Cardiac fibroblast (primary cell): ENCODE results near the gene NEURL2.
"Not testable (repeated sequence)": the region's sequence is repeated elsewhere in the genome, so short reads cannot be mapped to it uniquely, and the experiment has no call there.

ENCODE experiments used
- DNase-seq, 2 donors: peaks; one replicate each; pipeline versions ENCODE4 v3.0.0 to v3.0.0-alpha.2; 2010; ENCODE audit warnings: low read depth in 2 of 2
- H3K4me3 ChIP-seq, 2 donors: replicated peaks in 1 of 2; 1 replicate in 1 of 2; 2 replicates in 1 of 2; pipeline ENCODE4 v1.5.1; 2011; ENCODE audit warnings: low read depth in 2 of 2, low read length in 2 of 2, mild to moderate bottlenecking in 2 of 2, moderate library complexity in 1 of 2
- CTCF ChIP-seq: IDR thresholded peaks from one replicate; pipeline ENCODE4 v1.5.1; 2011; ENCODE audit warnings: low read depth, mild to moderate bottlenecking, low read length, inconsistent platforms

Gene NEURL2

GRCh38 chr20:45904583-45905504 is 13.8 kb upstream of the NEURL2 start:
- no peak for DNase-seq
- no peak for TF ChIP-seq CTCF
- H3K4me3 ChIP-seq, result no peak overlapping the region

GRCh38 chr20:45902199-45902701 is 11.2 kb upstream of the NEURL2 start:
- H3K4me3 ChIP-seq, result no peak overlapping the region
- no peak for DNase-seq
- TF ChIP-seq CTCF, result no peak

GRCh38 chr20:45901332-45901731 is 10.3 kb upstream of the NEURL2 start:
- DNase-seq, H3K4me3 ChIP-seq: not testable (repeated sequence)

GRCh38 chr20:45899046-45899835 is 8.2 kb upstream of the NEURL2 start:
- DNase-seq, result no peak
- no peak overlapping the region for H3K4me3 ChIP-seq
- no peak for TF ChIP-seq CTCF

- no peak overlapping the region for H3K4me3 ChIP-seq
- TF ChIP-seq CTCF, result no peak
- DNase-seq, result no peak
Observed at GRCh38 chr20:45898285-45898684, 7.3 kb upstream of the NEURL2 start.

GRCh38 chr20:45897692-45898091 is 6.7 kb upstream of the NEURL2 start:
- no peak for TF ChIP-seq CTCF
- DNase-seq, result no peak
- H3K4me3 ChIP-seq, result no peak overlapping the region

GRCh38 chr20:45897289-45897688 is 6.3 kb upstream of the NEURL2 start:
- TF ChIP-seq CTCF, result no peak
- no peak overlapping the region for H3K4me3 ChIP-seq
- no peak for DNase-seq
